SK-N-SH treated with all-trans-retinoic acid at 6 μM for 48 hours (cell line): ENCODE results near the gene KCP.

Experiments
- POU6F1 ChIP-seq: fragments of 250-450 bp; sonication (Bioruptor Pico); IDR thresholded peaks from 2 replicates; pipeline ENCODE4 v1.8.0; 2021; ENCODE audit warnings: low read depth, mild to moderate bottlenecking, moderate library complexity, borderline replicate concordance
- ZFP30 ChIP-seq: fragments of 450-650 bp; formaldehyde crosslinking; IDR thresholded peaks from 2 replicates; pipeline ENCODE4 v1.5.0; 2022; ENCODE audit warnings: mild to moderate bottlenecking, moderate library complexity

- TF ChIP-seq POU6F1 (CRISPR knock-in tag): no peak
- no peak for TF ChIP-seq ZFP30 (CRISPR knock-in tag)
These were observed 73.0 kb downstream of the KCP start for GRCh38 chr7:128837521-128837921.
